ENCODE results near the gene XRN1.

The XRN1 gene

DNA sequence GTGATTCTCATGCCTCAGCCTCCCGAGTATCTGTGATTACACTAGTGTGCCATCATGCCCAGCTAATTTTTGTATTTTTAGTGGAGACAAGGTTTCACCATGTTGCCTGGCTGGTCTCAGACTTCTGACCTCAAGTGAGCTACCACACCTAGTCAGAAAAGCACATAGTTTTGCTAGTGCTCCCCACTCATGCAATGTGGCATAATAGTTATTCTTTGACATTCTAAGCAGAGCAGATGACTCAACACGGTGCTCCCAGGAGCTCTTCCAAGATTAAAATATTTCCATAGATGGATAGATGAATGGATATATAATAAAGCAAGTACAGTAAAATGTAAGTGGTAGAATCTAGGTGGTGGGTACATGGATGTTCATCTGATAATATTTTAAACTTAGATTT, 169.4 kb downstream of the XRN1 start:
- no peak overlapping the region for H3K27ac Mint-ChIP-seq
- no peaks in the 10 kb centered on the region for H3K27me3 Mint-ChIP-seq
- H3K4me3 Mint-ChIP-seq, result no peak overlapping the region

DNA sequence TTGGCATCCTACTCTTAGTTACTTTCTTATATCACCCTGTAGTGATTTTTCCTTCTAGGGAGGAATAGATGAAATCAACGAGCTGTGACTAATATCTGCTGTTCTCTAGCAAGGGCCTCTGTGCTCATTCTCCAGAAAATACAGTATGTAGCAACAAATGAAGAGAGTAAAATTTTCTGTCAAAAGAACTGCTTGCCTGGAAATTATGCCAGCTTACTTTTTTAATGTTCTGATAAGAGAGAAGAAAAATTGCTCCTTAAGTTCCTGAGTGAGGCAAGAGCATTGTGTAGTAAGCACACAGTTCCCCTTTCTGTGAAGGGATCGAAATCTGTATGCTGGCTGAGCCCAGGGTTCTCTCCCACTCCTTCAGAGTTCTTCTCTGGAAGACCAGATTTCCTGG, 171.1 kb downstream of the XRN1 start:
- no peaks in the 10 kb centered on the region for H3K36me3 Mint-ChIP-seq (ENCODE audit: low read depth)
- H3K9me3 Mint-ChIP-seq, result no peaks in the 10 kb centered on the region
- H3K4me1 Mint-ChIP-seq (ENCODE audit: low read depth), result peaks cover 11% of the 10 kb centered on the region
- no peak overlapping the region for H3K4me3 Mint-ChIP-seq
- H3K27me3 Mint-ChIP-seq, result no peaks in the 10 kb centered on the region
- no peak overlapping the region for H3K27ac Mint-ChIP-seq

More for the DNA sequence above, 169.4 kb downstream of the XRN1 start:
- Mint-ChIP-seq H3K36me3 (ENCODE audit: low read depth) (no peaks in the 10 kb centered on the region), H3K9me3 (no peaks in the 10 kb centered on the region), H3K4me1 (ENCODE audit: low read depth) (peaks cover 11% of the 10 kb centered on the region)

DNA sequence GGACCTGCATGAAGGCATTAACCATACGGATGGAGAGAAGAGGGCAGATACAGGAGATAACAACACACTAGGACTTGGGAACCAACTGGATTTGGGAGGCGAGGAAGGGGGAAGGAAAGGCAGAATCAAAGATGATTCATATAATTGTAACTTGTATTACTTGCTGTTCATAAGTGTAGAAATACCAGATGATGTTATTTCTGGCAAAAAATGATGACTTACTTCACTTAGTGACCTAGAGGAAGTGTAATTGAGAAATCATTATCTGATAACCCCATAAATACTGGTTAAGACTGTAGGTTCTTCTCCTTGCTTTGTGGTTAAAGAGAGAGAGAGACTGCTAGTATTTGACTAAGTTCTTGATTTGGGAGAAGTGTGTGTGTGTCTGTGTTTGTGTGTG, 172.0 kb downstream of the XRN1 start:
- no peaks in the 10 kb centered on the region for H3K9me3 Mint-ChIP-seq
- H3K27ac Mint-ChIP-seq, result no peak overlapping the region
- H3K4me3 Mint-ChIP-seq, result no peak overlapping the region

GRCh38 chr3:142274908-142275307, 172.9 kb downstream of the XRN1 start:
- Mint-ChIP-seq H3K4me3 (no peak overlapping the region), H3K27ac (no peak overlapping the region), H3K4me1 (ENCODE audit: low read depth) (peaks cover 20% of the 10 kb centered on the region), H3K36me3 (ENCODE audit: low read depth) (no peaks in the 10 kb centered on the region), H3K9me3 (peaks cover 3% of the 10 kb centered on the region), H3K27me3 (no peaks in the 10 kb centered on the region)

More for the DNA sequence above, 172.0 kb downstream of the XRN1 start:
- peaks cover 12% of the 10 kb centered on the region for H3K4me1 Mint-ChIP-seq (ENCODE audit: low read depth)
- H3K36me3 Mint-ChIP-seq (ENCODE audit: low read depth), result no peaks in the 10 kb centered on the region
- H3K27me3 Mint-ChIP-seq, result no peaks in the 10 kb centered on the region

DNA sequence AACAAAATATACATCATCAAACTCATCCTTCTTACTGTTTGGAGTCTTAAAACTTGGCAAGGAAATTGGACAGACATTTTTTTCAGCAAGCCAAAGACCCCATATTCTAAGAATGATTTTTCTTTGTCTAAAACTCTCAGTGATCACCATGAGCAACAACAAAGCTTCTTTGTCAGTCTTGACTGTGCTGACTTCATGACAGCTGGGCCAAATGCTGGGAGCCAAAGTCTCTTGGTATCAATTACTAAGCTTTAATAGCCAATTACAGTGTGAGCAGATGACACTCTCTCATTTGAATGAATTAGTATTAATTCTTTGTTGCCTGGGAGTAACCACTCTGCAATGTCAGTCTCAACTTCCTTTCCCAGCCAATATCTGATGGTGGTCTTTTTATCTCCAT, 174.3 kb downstream of the XRN1 start:
- Mint-ChIP-seq H3K36me3 (ENCODE audit: low read depth) (no peaks in the 10 kb centered on the region), H3K9me3 (peaks cover 3% of the 10 kb centered on the region), H3K4me3 (no peak overlapping the region), H3K27me3 (no peaks in the 10 kb centered on the region), H3K4me1 (ENCODE audit: low read depth) (peaks cover 20% of the 10 kb centered on the region), H3K27ac (no peak overlapping the region)

GRCh38 chr3:142272200-142272891, 175.5 kb downstream of the XRN1 start:
- Mint-ChIP-seq H3K27ac (no peak overlapping the region), H3K9me3 (peaks cover 3% of the 10 kb centered on the region), H3K4me3 (no peak overlapping the region), H3K36me3 (ENCODE audit: low read depth) (no peaks in the 10 kb centered on the region), H3K27me3 (no peaks in the 10 kb centered on the region), H3K4me1 (ENCODE audit: low read depth) (peaks cover 20% of the 10 kb centered on the region)

DNA sequence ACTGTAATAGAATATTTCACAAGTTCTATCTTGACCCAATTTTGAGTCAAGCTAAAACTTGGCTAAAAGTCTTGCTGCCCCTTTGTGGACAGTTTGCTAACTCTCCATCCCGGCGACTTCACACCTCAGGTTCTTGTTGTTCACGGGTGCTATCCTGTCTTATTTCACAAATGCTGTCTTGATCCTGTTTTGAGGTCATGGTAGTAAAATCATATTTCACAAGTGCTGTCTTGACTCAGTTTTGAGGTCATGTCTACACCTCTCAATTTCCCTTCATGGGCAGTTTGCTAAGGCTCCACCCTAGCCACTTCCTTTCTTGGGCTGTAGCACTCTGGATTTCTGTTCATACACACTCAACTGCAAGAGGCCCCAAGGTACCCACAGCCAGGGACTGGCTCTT, 177.4 kb downstream of the XRN1 start:
- H3K4me1 Mint-ChIP-seq (ENCODE audit: low read depth), result peaks cover 13% of the 10 kb centered on the region
- no peak overlapping the region for H3K27ac Mint-ChIP-seq
- H3K36me3 Mint-ChIP-seq (ENCODE audit: low read depth), result no peaks in the 10 kb centered on the region
- no peaks in the 10 kb centered on the region for H3K27me3 Mint-ChIP-seq
- no peak overlapping the region for H3K4me3 Mint-ChIP-seq
- H3K9me3 Mint-ChIP-seq, result peaks cover 3% of the 10 kb centered on the region

GRCh38 chr3:142269767-142270166, 178.1 kb downstream of the XRN1 start:
- peaks cover 12% of the 10 kb centered on the region for H3K4me1 Mint-ChIP-seq (ENCODE audit: low read depth)
- H3K36me3 Mint-ChIP-seq (ENCODE audit: low read depth), result no peaks in the 10 kb centered on the region
- peaks cover 3% of the 10 kb centered on the region for H3K9me3 Mint-ChIP-seq
- no peak overlapping the region for H3K4me3 Mint-ChIP-seq
- H3K27ac Mint-ChIP-seq, result no peak overlapping the region
- no peaks in the 10 kb centered on the region for H3K27me3 Mint-ChIP-seq

DNA sequence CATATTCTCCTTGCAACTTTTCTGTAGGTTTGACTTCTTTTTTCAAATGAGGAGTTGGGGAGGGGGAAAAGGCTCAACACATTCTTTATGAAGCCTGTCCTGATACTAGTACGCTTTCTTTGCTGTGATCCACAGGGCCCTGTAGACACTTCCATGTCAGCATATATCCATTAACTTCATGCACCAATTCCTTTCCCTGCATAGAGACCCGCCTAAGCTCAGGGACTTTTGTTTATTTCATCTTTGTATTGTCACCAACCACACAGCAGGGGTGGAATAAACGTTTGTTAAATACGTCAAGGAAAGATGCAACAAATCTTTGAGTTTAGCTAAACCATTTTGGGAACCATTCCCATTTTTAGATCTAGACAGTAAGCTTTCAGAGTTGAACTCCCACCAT, 179.4 kb downstream of the XRN1 start:
- H3K36me3 Mint-ChIP-seq (ENCODE audit: low read depth), result no peaks in the 10 kb centered on the region
- H3K27me3 Mint-ChIP-seq, result no peaks in the 10 kb centered on the region
- peaks cover 13% of the 10 kb centered on the region for H3K4me1 Mint-ChIP-seq (ENCODE audit: low read depth)
- H3K27ac Mint-ChIP-seq, result no peak overlapping the region
- H3K9me3 Mint-ChIP-seq, result peaks cover 3% of the 10 kb centered on the region
- no peak overlapping the region for H3K4me3 Mint-ChIP-seq

DNA sequence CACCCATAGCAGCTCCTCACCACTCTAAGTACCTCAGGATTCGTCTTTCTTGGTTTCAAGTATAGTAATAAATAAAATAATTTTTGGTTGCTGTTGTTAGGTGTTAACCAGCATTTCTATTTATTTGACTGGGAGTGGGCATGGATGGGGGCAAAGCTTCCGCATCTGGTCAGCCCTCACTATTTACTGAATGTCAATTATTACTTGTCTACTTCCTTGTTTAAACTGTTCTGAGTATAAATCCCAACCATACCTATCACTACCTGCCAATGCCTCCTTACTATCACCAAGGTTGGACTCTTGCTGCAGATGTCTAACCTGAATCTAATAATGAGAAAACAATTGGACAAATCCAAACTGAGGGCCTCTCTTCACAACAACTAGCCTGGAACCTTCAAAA, 180.6 kb downstream of the XRN1 start:
- H3K9me3 Mint-ChIP-seq, result peaks cover 3% of the 10 kb centered on the region
- H3K4me3 Mint-ChIP-seq, result no peak overlapping the region
- H3K36me3 Mint-ChIP-seq (ENCODE audit: low read depth), result no peaks in the 10 kb centered on the region
- H3K4me1 Mint-ChIP-seq (ENCODE audit: low read depth), result peaks cover 20% of the 10 kb centered on the region
- H3K27me3 Mint-ChIP-seq, result no peaks in the 10 kb centered on the region
- H3K27ac Mint-ChIP-seq, result no peak overlapping the region

DNA sequence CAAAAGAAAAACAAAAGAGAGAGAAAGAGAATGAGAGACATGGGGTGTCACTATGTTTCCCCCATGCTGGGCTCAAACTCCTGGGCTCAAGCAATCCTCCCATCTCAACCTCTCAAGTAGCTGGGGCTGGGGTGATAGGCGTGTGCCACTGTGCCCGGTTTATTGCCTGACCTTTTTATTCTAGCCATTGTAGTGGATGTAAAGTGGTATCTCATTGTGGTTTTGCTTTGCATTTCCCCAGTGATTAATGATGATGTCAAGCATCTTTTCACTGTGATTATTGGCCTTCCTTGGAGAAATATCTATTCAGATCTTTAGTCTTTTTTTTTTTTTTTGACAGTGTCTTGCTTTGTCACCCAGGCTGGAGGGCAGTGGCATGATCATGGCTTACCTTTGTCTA, 184.7 kb downstream of the XRN1 start:
- Mint-ChIP-seq H3K36me3 (ENCODE audit: low read depth) (no peaks in the 10 kb centered on the region), H3K9me3 (no peaks in the 10 kb centered on the region), H3K4me1 (ENCODE audit: low read depth) (peaks cover 8% of the 10 kb centered on the region), H3K4me3 (no peak overlapping the region), H3K27me3 (no peaks in the 10 kb centered on the region), H3K27ac (no peak overlapping the region)

DNA sequence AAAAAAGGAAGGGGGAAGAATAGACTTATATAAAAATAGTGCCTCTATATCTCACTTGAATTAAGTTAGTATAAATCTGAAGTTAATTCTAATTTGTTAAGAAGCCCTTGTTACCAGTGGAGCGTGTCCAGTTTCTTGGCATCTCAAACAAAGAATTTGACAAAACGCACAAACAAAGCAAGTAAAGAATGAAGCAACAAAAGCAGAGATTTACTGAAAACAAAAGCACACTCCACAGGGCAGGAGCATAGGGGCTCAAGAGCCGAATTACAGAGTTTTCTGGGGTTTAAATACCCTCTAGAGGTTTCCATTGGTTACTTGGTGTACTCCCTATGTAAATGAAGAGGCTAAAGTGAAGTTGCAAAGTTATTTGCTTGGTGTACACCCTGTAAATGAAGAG, 188.5 kb downstream of the XRN1 start:
- H3K36me3 Mint-ChIP-seq (ENCODE audit: low read depth), result no peaks in the 10 kb centered on the region
- no peak overlapping the region for H3K27ac Mint-ChIP-seq
- H3K27me3 Mint-ChIP-seq, result no peaks in the 10 kb centered on the region
- H3K4me3 Mint-ChIP-seq, result no peak overlapping the region
- peaks cover 5% of the 10 kb centered on the region for H3K9me3 Mint-ChIP-seq
- H3K4me1 Mint-ChIP-seq (ENCODE audit: low read depth), result peaks cover 8% of the 10 kb centered on the region

GRCh38 chr3:142256712-142257333, 191.0 kb downstream of the XRN1 start:
- peaks cover 3% of the 10 kb centered on the region for H3K36me3 Mint-ChIP-seq (ENCODE audit: low read depth)
- H3K4me1 Mint-ChIP-seq (ENCODE audit: low read depth), result no peaks in the 10 kb centered on the region
- no peak overlapping the region for H3K4me3 Mint-ChIP-seq
- H3K27ac Mint-ChIP-seq, result no peak overlapping the region
- H3K27me3 Mint-ChIP-seq, result no peaks in the 10 kb centered on the region
- peaks cover 17% of the 10 kb centered on the region for H3K9me3 Mint-ChIP-seq
